ENCODE results near the gene B3GALNT1. TPM values are rescaled to one million over a fixed set of nuclear protein-coding genes. Genes with fewer than 3 reads are reported as not detected.
A peak's percentile ranks its signal among the peaks of the same experiment; 100 is the strongest.

The B3GALNT1 gene
- total RNA-seq (10 to 100 TPM; 21.6 to 21.8 TPM), polyA plus RNA-seq (ENCODE audit: insufficient read length in 6 of 6) (10 to 100 TPM; 25.0 to 30.8 (median 28.4) TPM)
- long read RNA-seq, donor 1, transcript B3GALNT1-201 (5 exons, 3,313 nt), result major isoform, 6 of 22 reads
- long read RNA-seq, donor 1, partial matches to known transcripts, result 6 of 22 reads
- long read RNA-seq, donor 1, other reads (novel, unspliced or antisense), result 5 of 22 reads
- long read RNA-seq, donor 2, transcript B3GALNT1-201 (5 exons, 3,313 nt), result major isoform, 7 of 12 reads
- long read RNA-seq, donor 2, partial matches to known transcripts, result 0 of 12 reads
- long read RNA-seq, donor 2, other reads (novel, unspliced or antisense), result 0 of 12 reads
- long read RNA-seq, donor 3, transcript B3GALNT1-201 (5 exons, 3,313 nt), result major isoform, 5 of 8 reads
- long read RNA-seq, donor 3, partial matches to known transcripts, result 0 of 8 reads
- long read RNA-seq, donor 3, other reads (novel, unspliced or antisense), result 0 of 8 reads
- long read RNA-seq, donor 4, partial matches to known transcripts, result 2 of 3 reads
- long read RNA-seq, donor 4, other reads (novel, unspliced or antisense), result 0 of 3 reads
- long read RNA-seq, donor 5, partial matches to known transcripts, result 0 of 6 reads
- long read RNA-seq, donor 5, other reads (novel, unspliced or antisense), result 0 of 6 reads
- long read RNA-seq, donor 6, transcript B3GALNT1-201 (5 exons, 3,313 nt), result major isoform, 5 of 12 reads
- long read RNA-seq, donor 6, partial matches to known transcripts, result 0 of 12 reads
- long read RNA-seq, donor 6, other reads (novel, unspliced or antisense), result 0 of 12 reads
- long read RNA-seq, donor 7, partial matches to known transcripts, result 0 of 4 reads
- long read RNA-seq, donor 7, other reads (novel, unspliced or antisense), result 0 of 4 reads
- long read RNA-seq, donor 8, partial matches to known transcripts, result 0 of 5 reads
- long read RNA-seq, donor 8, other reads (novel, unspliced or antisense), result 0 of 5 reads
- long read RNA-seq, donor 9, result 0 reads
- long read RNA-seq, donor 10, partial matches to known transcripts, result 0 of 2 reads
- long read RNA-seq, donor 10, other reads (novel, unspliced or antisense), result 0 of 2 reads
- long read RNA-seq, donor 11, transcript B3GALNT1-214 (6 exons, 714 nt), result minor isoform, 7 of 23 reads
- long read RNA-seq, donor 11, transcript B3GALNT1-201 (5 exons, 3,313 nt), result major isoform, 8 of 23 reads
- long read RNA-seq, donor 11, partial matches to known transcripts, result 0 of 23 reads
- long read RNA-seq, donor 11, other reads (novel, unspliced or antisense), result 0 of 23 reads
- long read RNA-seq, donor 12, partial matches to known transcripts, result 0 of 8 reads
- long read RNA-seq, donor 12, other reads (novel, unspliced or antisense), result 0 of 8 reads

DNA sequence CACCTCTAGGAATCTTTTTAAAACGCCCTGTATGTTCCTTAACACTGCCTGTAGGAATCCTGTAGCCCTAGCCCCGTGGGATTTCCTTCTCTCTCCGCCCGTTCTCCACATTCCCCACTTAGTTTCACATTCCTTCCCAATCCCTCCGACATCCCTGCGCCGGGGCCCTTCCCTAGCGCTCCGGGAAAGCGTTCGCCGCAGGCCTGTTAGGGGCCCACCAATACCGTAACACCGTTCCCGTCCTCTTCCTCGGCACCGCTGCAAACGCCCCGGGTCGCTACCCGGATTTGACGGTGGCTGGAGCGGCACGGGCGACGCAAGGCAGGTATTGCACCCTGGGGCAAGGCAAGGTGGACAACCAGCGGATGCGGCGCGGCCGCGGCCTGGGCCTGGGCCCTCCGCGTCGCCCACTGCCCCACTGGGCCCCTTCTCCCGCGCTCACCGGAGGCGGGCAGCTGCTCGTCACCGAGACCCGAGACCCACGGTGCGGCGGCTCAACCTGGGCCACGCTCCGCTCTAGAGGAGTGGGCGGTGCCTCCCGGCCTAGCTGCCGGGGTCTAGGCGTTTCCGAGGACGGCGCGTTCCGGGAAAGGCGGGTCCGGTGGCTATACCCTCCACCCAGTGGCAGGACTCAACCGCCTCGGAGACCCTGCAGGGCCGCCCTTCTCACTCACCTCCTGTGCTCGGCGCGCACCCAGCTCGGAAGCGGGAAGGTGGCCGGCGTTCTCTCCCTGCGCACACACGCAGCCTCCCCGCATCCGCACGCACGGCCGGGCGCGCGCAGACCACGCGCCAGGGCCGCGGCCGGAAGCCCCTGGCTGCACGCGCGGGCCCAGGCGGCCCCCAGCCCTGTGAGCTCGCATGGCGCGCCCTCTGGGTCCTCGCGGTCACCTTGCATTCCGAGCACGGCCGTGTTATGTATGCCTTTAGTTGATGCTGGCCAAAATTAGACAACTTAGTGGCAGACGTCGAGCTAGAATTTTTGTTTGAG is at the start of gene B3GALNT1:
Gene B3GALNT1 (minus strand): TSS at position 789 of the 991 bp plus-strand sequence. CDS start 18,595 bp downstream, outside the sequence.
- Histone ChIP-seq H3K27me3 (peaks cover 0 to 12% of the 10 kb centered on the region in 2 donors), H3K4me3 (peak within 1 kb of the TSS; percentile 73 to 88), H3K36me3 (no peaks in the 10 kb centered on the region), H3K4me1 (peaks cover 0 to 13% of the 10 kb centered on the region in 2 donors), H3K9me3 (no peaks in the 10 kb centered on the region), H3K27ac (peak within 1 kb of the TSS; percentile 70 to 82)
- intact Hi-C loops (cut with DNase I), result no loop called here
- DNase-seq (peak; percentile 54 to 90 (median 68)), ATAC-seq (peak; percentile 83)
- TF ChIP-seq CTCF (IDR thresholded peaks at IDR 0.05), result no peak

- Histone ChIP-seq H3K36me3 (no peaks in the 10 kb centered on the region), H3K9me3 (no peaks in the 10 kb centered on the region), H3K27ac (no peak overlapping the region), H3K4me3 (no peak overlapping the region), H3K4me1 (no peaks in the 10 kb centered on the region), H3K27me3 (no peaks in the 10 kb centered on the region)
- DNase-seq (peak in 2 of 4 donors; percentile 5 to 6), ATAC-seq (peak; percentile 81)
- no peak for TF ChIP-seq CTCF (IDR thresholded peaks at IDR 0.05)
- intact Hi-C loops (cut with DNase I), result no loop called here
Measured at GRCh38 chr3:161153480-161153879, 48.3 kb upstream of the B3GALNT1 start.

DNA sequence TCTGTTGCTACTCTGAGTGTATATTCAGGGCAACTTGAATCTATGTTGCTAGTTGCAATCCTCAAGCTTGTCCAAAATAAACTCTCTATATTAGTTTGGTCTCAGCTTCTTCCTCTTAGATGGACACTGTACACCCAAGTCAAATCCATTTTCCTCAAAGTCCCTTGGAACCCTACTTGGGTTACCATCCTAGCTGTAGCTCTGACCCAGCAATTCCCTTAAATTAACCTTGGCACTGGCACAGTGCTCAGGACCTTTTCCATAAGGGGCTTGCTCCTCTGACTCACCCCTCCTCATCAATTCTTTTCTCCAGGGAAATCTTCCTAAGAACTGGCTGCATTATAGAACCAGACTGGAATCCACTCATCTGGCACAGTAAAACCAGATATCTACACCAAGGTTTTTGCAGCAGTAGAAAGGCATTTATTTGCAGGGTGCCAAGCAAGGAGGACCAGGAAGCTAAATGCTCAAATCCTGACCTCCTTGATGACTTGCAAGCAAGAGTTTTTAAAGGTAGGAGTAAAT is 44.9 kb upstream of the B3GALNT1 start:
- DNase-seq (no peak), ATAC-seq (no peak)
- H3K27me3 ChIP-seq, result no peaks in the 10 kb centered on the region
- H3K36me3 ChIP-seq, result no peaks in the 10 kb centered on the region
- no peak overlapping the region for H3K27ac ChIP-seq
- no peak overlapping the region for H3K4me3 ChIP-seq
- H3K9me3 ChIP-seq, result no peaks in the 10 kb centered on the region
- TF ChIP-seq CTCF (IDR thresholded peaks at IDR 0.05), result no peak
- intact Hi-C loops (cut with DNase I), result no loop called here
- H3K4me1 ChIP-seq, result no peaks in the 10 kb centered on the region

- no peak for ATAC-seq
- TF ChIP-seq CTCF (IDR thresholded peaks at IDR 0.05), result no peak
- DNase-seq, result no peak
Measured at GRCh38 chr3:161149529-161149928, 44.4 kb upstream of the B3GALNT1 start.

More at GRCh38 chr3:161149529-161149928, 44.4 kb upstream of the B3GALNT1 start:
- Histone ChIP-seq H3K4me1 (no peaks in the 10 kb centered on the region), H3K27ac (no peak overlapping the region), H3K36me3 (no peaks in the 10 kb centered on the region), H3K4me3 (no peak overlapping the region), H3K9me3 (no peaks in the 10 kb centered on the region), H3K27me3 (no peaks in the 10 kb centered on the region)
- intact Hi-C loops (cut with DNase I), result no loop called here

All from left lung (tissue), 14 donors.